ENCODE results near the gene OR6F1.

DNA sequence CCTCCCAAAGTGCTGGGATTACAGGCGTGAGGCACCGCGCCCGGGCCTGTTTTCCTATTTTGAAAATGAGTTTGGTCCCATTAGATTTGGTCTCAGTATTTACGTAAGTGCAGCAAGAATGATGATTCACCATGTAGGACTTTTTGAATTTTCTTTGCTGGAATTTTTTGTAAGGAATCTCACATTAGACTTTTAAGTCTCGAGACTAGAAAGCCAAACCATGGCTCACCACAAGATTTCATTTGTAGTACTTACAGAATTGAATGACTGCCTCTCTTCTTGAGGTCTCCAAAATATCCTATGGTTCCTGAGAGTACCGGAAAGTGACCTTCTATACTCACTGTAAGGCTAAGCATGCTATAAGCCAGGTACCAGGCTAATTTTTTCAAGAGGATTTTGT is 31.2 kb upstream of the OR6F1 start:
- no peak for TF ChIP-seq EZH2 (IDR thresholded peaks at IDR 0.05; ENCODE audit: insufficient read depth, poor library complexity, severe bottlenecking)
- no peak for TF ChIP-seq EZH2phosphoT487 (IDR thresholded peaks at IDR 0.05; ENCODE audit: insufficient read depth, low read depth)
